Measurements from ENCODE around the gene AKIRIN1.
"Not testable (repeated sequence)": the region's sequence is repeated elsewhere in the genome, so short reads cannot be mapped to it uniquely, and the experiment has no call there.

AKIRIN1 gene

GRCh38 chr1:38997034-38997900 lies 6.2 kb downstream of the AKIRIN1 start:
- no peak for DNase-seq

- no peak for DNase-seq
Measured at GRCh38 chr1:38997901-38998190, 6.8 kb downstream of the AKIRIN1 start.

- DNase-seq: no peak
Measured at GRCh38 chr1:39001516-39002421, 10.7 kb downstream of the AKIRIN1 start.

- DNase-seq: no peak
Measured at GRCh38 chr1:39003281-39003680, 12.2 kb downstream of the AKIRIN1 start.

- DNase-seq: no peak
Measured at GRCh38 chr1:39003794-39004193, 12.7 kb downstream of the AKIRIN1 start.

- no peak for DNase-seq
Measured at GRCh38 chr1:39006287-39006686, 15.2 kb downstream of the AKIRIN1 start.

- no peak for DNase-seq
Measured at GRCh38 chr1:39006726-39007645, 15.9 kb downstream of the AKIRIN1 start.

GRCh38 chr1:39014956-39015355 lies 23.9 kb downstream of the AKIRIN1 start:
- not testable (repeated sequence) for DNase-seq

- DNase-seq: no peak
Measured at GRCh38 chr1:39016604-39017171, 25.6 kb downstream of the AKIRIN1 start.

- DNase-seq: no peak
Measured at GRCh38 chr1:39017266-39017665, 26.2 kb downstream of the AKIRIN1 start.

GRCh38 chr1:39020494-39020893 lies 29.4 kb downstream of the AKIRIN1 start:
- DNase-seq: not testable (repeated sequence)

GRCh38 chr1:39021426-39021825 lies 30.4 kb downstream of the AKIRIN1 start:
- no peak for DNase-seq

GRCh38 chr1:39023140-39023539 lies 32.1 kb downstream of the AKIRIN1 start:
- DNase-seq: no peak

- peak; percentile 81 for DNase-seq
Measured at GRCh38 chr1:39026051-39026865, 35.2 kb downstream of the AKIRIN1 start, which contains the start of gene NDUFS5. NDUFS5 (plus strand) TSS chr1:39026350; CDS start chr1:39028725, 2,375 bp downstream.

GRCh38 chr1:39026866-39027507 lies 35.9 kb downstream of the AKIRIN1 start:
- no peak for DNase-seq

GRCh38 chr1:39034114-39034654 lies 43.1 kb downstream of the AKIRIN1 start:
- DNase-seq: no peak

- DNase-seq: no peak
Measured at GRCh38 chr1:39036678-39037077, 45.6 kb downstream of the AKIRIN1 start.

GRCh38 chr1:39043513-39043912 lies 52.4 kb downstream of the AKIRIN1 start:
- no peak for DNase-seq

GRCh38 chr1:39044762-39045161 lies 53.7 kb downstream of the AKIRIN1 start:
- no peak for DNase-seq

GRCh38 chr1:39045231-39045630 lies 54.2 kb downstream of the AKIRIN1 start:
- DNase-seq: no peak
